ENCODE measurements around the gene IL9R.

Gene IL9R

DNA sequence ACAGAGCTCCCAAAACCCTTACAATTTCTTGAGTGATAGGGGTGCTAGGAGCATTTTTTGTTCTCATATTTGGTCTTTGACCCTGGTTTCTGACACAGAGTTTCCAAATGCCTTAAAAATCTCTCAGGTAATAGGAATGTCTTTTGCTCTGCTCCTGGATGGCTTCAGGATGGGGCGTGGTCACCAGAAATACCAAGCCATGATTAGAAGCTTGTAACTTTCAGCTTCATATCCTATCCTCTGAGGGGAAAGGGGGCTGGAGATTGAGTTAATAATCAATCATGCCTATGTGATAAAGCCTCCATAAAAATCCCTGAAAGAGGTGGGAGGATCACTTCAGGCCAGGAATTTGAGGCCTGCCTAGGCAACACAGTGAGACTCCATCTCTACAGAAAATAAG lies 34.6 kb upstream of the IL9R start:
- H3K4me3 ChIP-seq (ENCODE audit: low read length, poor library complexity, severe bottlenecking) = no peak overlapping the region
- no peaks in the 10 kb centered on the region for H4K20me1 ChIP-seq (ENCODE audit: insufficient read depth, low read length, poor library complexity, severe bottlenecking)
- no peaks in the 10 kb centered on the region; the same call in 1 of the 2 replicates for H3K9me3 ChIP-seq (ENCODE audit: insufficient read depth, low read depth, low read length)
- H3K4me1 ChIP-seq (ENCODE audit: insufficient read depth, low read length, poor library complexity, severe bottlenecking) = peaks cover 9% of the 10 kb centered on the region
- TF ChIP-seq EZH2phosphoT487 (IDR thresholded peaks at IDR 0.05; ENCODE audit: borderline replicate concordance) = no peak
- TF ChIP-seq, protein P1, sequence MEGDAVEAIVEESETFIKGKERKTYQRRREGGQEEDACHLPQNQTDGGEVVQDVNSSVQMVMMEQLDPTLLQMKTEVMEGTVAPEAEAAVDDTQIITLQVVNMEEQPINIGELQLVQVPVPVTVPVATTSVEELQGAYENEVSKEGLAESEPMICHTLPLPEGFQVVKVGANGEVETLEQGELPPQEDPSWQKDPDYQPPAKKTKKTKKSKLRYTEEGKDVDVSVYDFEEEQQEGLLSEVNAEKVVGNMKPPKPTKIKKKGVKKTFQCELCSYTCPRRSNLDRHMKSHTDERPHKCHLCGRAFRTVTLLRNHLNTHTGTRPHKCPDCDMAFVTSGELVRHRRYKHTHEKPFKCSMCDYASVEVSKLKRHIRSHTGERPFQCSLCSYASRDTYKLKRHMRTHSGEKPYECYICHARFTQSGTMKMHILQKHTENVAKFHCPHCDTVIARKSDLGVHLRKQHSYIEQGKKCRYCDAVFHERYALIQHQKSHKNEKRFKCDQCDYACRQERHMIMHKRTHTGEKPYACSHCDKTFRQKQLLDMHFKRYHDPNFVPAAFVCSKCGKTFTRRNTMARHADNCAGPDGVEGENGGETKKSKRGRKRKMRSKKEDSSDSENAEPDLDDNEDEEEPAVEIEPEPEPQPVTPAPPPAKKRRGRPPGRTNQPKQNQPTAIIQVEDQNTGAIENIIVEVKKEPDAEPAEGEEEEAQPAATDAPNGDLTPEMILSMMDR (conservative IDR thresholded peaks at IDR 0.05; ENCODE audit: low read length) = no peak
- H3K9me2 ChIP-seq (replicated peaks; ENCODE audit: low read depth, low read length) = no peaks in the 10 kb centered on the region
- no peaks in the 10 kb centered on the region for H3K79me2 ChIP-seq (ENCODE audit: insufficient read depth, low read length)
- no peaks in the 10 kb centered on the region for H3K27me3 ChIP-seq (ENCODE audit: insufficient read depth, low read length, poor library complexity, severe bottlenecking)
- no peak overlapping the region for H3K4me2 ChIP-seq (ENCODE audit: low read depth, low read length, poor library complexity, severe bottlenecking)
- no peak overlapping the region for H3K9ac ChIP-seq (ENCODE audit: low read depth, low read length, poor library complexity, severe bottlenecking)
- H3F3A ChIP-seq (ENCODE audit: low read depth) = no peaks in the 10 kb centered on the region
- H2AFZ ChIP-seq (ENCODE audit: low read length) = no peak overlapping the region
- no peaks in the 10 kb centered on the region for H3K36me3 ChIP-seq (ENCODE audit: insufficient read depth, low read length)

DNA sequence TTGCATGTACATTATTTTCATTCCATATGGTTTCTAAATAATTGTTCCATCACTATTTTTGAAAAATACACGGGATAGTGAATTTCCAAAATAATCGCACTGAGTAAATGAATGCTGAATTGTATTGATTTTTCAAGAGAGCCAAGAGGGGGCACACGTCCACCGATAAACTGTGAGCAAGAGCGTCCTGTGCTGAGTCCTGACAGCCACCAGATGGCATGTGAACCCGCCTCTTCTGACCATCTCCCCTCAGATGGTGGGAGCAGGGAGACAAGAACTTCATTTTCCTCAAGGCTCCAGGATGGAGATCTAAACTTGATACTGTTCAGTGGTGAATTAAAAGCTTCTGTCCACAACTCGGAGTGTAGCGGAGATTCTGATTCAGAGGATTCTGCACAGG lies 30.6 kb upstream of the IL9R start:
- H3K4me2 ChIP-seq (ENCODE audit: low read depth, low read length, poor library complexity, severe bottlenecking) = no peak overlapping the region
- H3K79me2 ChIP-seq (ENCODE audit: insufficient read depth, low read length) = no peaks in the 10 kb centered on the region
- no peaks in the 10 kb centered on the region for H4K20me1 ChIP-seq (ENCODE audit: insufficient read depth, low read length, poor library complexity, severe bottlenecking)
- no peaks in the 10 kb centered on the region for H3K27me3 ChIP-seq (ENCODE audit: insufficient read depth, low read length, poor library complexity, severe bottlenecking)
- no peaks in the 10 kb centered on the region for H3K36me3 ChIP-seq (ENCODE audit: insufficient read depth, low read length)
- H3K4me3 ChIP-seq (ENCODE audit: low read length, poor library complexity, severe bottlenecking) = no peak overlapping the region
- H2AFZ ChIP-seq (ENCODE audit: low read length) = no peak overlapping the region
- H3K9me3 ChIP-seq (ENCODE audit: insufficient read depth, low read depth, low read length) = no peaks in the 10 kb centered on the region; the same call in 1 of the 2 replicates
- H3K9ac ChIP-seq (ENCODE audit: low read depth, low read length, poor library complexity, severe bottlenecking) = peak overlapping the region; percentile 58
- H3K9me2 ChIP-seq (replicated peaks; ENCODE audit: low read depth, low read length) = no peaks in the 10 kb centered on the region
- peaks cover 15% of the 10 kb centered on the region for H3K4me1 ChIP-seq (ENCODE audit: insufficient read depth, low read length, poor library complexity, severe bottlenecking)
- H3F3A ChIP-seq (ENCODE audit: low read depth) = no peaks in the 10 kb centered on the region
- TF ChIP-seq EZH2phosphoT487 (IDR thresholded peaks at IDR 0.05; ENCODE audit: borderline replicate concordance) = no peak
- TF ChIP-seq, protein P1 (conservative IDR thresholded peaks at IDR 0.05; ENCODE audit: low read length) = peak; percentile 96

DNA sequence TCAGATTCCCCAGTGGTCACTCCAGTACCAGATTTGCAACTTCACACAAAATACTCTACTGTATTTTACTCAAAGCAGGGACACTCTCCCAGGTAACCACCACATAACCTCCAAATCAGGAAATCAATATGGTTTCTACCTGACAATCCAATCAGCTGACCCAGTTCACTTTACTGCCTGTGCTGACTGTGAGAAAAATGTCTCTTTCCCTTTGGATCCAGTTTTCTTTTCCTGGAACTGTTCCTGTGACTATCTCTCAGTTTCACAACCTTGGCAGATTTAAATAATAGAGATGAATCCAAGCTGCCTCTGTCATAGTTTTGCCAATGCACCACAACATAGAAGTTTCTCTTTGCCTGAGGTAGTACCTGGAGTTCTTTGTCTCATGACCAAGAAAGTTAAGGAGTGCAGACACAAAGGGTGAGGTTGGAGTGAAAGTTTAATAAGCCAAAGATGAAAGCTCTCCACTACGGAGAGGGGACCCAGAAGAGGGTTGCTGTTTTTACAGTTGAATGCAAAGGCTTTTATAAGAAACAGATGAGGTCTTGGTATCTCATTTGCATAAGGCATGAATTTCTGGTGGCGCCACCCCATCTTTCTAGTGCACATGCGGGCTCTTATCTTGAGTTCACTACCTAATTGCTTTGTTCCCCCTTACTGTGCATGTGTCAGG lies 29.7 kb upstream of the IL9R start:
- Histone ChIP-seq H3K4me2 (ENCODE audit: low read depth, low read length, poor library complexity, severe bottlenecking) (peak overlapping the region; percentile 32), H3K9me2 (replicated peaks; ENCODE audit: low read depth, low read length) (no peaks in the 10 kb centered on the region), H3F3A (ENCODE audit: low read depth) (no peaks in the 10 kb centered on the region), H3K36me3 (ENCODE audit: insufficient read depth, low read length) (no peaks in the 10 kb centered on the region), H3K9me3 (ENCODE audit: insufficient read depth, low read depth, low read length) (no peaks in the 10 kb centered on the region; the same call in 1 of the 2 replicates), H3K4me3 (ENCODE audit: low read length, poor library complexity, severe bottlenecking) (no peak overlapping the region), H3K27me3 (ENCODE audit: insufficient read depth, low read length, poor library complexity, severe bottlenecking) (no peaks in the 10 kb centered on the region), H3K79me2 (ENCODE audit: insufficient read depth, low read length) (no peaks in the 10 kb centered on the region), H2AFZ (ENCODE audit: low read length) (no peak overlapping the region), H3K4me1 (ENCODE audit: insufficient read depth, low read length, poor library complexity, severe bottlenecking) (peaks cover 17% of the 10 kb centered on the region), H3K9ac (ENCODE audit: low read depth, low read length, poor library complexity, severe bottlenecking) (peak overlapping the region; percentile 58), H4K20me1 (ENCODE audit: insufficient read depth, low read length, poor library complexity, severe bottlenecking) (no peaks in the 10 kb centered on the region)
- TF ChIP-seq EZH2phosphoT487 (IDR thresholded peaks at IDR 0.05; ENCODE audit: borderline replicate concordance) = no peak
- TF ChIP-seq, protein P1 (conservative IDR thresholded peaks at IDR 0.05; ENCODE audit: low read length) = no peak
